Activated CD8-positive, alpha-beta memory T cell treated with anti-CD3 and anti-CD28 coated beads, Interleukin-2, amount 50 U/mL, for 48 hours (primary cell): ENCODE results near the gene AVPR1B.
"Not testable (repeated sequence)": the region's sequence is repeated elsewhere in the genome, so short reads cannot be mapped to it uniquely, and the experiment has no call there.

Source experiments
- DNase-seq: peaks from one replicate; pipeline ENCODE4 v3.0.0-alpha.2; 2020

AVPR1B gene

DNA sequence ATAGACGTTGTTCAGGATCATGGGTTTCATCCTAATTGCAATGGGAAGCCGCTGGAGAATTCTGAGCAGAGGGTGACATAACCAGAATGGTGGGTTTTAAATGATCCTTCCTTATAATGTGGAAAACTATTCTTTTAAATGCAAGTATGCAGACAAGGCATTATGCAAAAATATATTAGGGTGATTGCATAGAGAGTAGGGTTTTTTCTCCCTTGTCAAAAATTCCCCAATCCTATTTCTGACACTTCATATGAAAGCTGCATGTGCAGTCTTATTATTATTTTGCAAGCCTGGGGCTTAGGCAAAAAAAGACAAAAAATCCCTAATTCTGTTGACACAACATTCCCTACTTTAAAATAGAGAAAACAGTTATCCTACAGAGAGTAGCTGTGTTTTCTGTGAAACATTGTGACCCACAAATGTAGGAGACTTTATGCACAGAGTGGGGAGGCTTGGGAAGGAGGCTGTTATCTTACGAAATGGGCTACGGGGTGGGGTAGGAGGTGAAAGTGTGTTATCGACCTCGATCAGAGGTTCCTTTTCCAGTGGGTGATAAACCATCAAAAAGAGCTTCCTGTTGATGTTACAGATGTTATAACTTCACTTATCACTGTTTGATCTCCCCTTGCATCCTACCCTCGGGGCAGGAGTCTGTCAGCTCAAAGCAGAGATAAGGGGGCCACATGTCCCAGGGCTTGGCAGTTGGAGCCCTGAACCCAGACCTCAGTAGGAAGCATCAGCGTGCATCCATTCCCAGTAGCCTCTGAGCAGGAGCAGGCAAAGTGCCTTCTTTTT lies 37.0 kb downstream of the AVPR1B start:
- DNase-seq, result no peak

- DNase-seq, result no peak
These were observed 38.1 kb downstream of the AVPR1B start for GRCh38 chr1:206079135-206079534.

DNA sequence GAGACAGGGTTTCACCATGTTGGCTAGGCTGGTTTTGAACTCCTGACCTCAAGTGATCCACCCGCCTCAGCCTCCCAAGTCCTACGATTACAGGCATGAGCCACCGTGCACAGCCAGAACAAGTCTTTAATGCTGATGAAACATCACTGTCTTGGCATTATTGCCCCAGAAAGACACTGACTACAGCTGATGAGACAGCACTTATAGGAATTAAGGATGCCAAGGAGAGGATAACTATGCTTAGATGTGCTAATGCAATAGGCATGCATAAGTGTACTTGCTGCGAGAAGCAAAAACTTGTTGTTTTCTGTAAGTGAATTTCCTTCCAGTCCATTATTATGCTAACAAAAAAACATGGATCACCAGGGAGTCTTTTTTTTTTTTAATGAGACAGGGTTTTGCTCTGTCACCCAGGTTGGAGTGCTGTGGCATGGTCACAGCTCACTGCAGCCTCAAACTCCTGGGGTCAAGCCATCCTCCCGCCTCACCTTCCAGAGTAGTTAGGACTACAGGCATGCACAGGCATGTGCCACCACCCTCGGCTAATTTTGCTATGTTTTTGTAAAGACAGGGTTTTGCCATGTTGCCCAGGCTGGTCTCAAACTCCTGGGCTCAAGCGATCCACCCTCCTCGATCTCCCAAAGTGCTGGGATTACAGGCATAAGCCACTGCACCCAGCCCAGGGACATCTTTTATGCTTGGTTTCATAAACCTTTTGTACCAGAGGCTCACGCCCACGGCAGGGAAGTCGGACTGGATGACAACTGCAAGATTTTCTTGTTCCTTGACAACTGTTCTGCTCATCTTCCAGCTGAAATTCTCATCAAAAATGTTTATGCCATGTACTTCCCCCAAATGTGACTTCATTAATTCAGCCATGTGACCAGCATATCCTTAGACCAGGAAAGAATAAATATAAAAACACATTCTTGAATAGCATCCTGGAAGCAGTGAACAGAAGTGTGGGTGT lies 41.1 kb downstream of the AVPR1B start:
- no peak for DNase-seq

GRCh38 chr1:206074839-206075238 lies 42.3 kb downstream of the AVPR1B start:
- DNase-seq, result no peak

GRCh38 chr1:206070627-206071304 lies 46.4 kb downstream of the AVPR1B start:
- no peak for DNase-seq

DNA sequence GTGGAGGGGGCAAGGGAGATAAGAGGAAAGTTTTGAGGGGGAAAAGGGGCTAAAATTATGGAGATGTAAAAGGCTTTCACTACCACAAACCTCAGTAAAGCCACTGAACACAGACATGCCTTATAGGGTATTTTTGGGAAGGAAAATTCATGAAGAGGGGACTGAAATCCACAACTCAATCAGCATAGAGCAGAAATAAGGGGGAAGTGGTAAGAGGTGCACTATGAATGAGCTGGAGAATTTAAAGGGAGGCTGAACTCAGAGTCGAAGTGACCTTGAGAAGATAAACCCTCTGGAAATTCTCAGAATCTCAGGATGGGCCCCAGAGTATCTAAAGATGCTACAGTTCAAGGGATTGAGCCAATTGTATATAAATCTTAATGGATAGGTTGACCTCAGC lies 48.9 kb downstream of the AVPR1B start:
- no peak for DNase-seq

DNA sequence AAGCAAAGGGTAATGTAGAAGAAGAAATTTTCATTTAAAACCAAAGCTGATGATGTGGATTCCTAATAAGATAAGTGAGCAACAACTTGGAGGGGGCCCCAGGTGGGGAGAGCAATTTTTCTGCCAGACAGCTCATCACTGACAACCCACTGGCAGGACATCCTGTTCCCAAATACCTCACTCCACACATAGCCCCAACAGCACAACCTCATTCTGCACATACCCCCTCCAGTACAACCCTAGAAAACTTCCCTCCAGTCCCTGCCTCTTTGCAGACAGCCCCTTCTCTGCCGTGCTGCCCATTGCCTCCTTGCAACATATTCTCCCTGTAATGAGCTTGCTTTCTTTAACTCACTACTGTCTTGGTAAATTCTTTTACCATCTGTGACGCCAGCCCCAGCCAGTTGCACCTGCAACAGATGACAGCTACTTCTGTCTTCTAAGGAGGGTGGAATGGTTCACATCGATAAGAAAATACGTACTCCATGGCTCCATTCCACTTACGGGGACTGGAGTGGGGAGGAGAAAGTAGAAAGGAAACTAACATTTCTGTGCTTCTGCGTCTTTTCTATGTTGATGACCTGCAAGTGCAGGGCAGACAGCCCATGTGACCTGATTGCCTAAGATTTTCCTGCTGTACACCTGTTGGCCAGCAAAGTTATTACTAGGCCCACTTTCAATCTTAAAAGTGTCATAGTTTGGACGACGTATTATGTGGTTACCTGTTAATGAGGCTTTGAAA lies 49.5 kb downstream of the AVPR1B start:
- no peak for DNase-seq

- DNase-seq, result no peak
These were observed 50.6 kb downstream of the AVPR1B start for GRCh38 chr1:206066479-206067171.

- no peak for DNase-seq
These were observed 51.5 kb downstream of the AVPR1B start for GRCh38 chr1:206065547-206066145.

- DNase-seq, result not testable (repeated sequence)
These were observed 52.7 kb downstream of the AVPR1B start for GRCh38 chr1:206064501-206064900.

- DNase-seq, result not testable (repeated sequence)
These were observed 53.2 kb downstream of the AVPR1B start for GRCh38 chr1:206064001-206064400.

DNA sequence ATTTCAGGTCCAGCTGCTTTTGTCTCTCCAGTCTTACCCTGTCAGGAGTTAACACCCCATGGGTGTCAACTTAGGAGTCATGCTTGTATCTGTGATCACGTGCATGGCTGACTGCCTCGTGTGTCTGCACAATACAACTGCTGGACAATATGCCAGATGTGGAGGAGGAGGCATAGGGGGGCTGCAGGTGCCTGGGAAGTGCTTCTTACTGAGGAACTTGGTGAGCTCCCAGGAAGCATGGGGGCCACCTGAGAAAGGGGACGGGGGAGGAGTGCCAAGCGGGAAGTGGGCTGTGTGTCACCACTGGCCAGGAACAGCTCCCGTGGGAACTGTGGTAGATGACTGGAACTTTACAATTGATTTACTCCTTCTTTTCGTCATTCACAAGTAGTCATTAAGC lies 54.7 kb downstream of the AVPR1B start:
- DNase-seq, result no peak

GRCh38 chr1:206060844-206061243 lies 56.3 kb downstream of the AVPR1B start:
- DNase-seq, result no peak
